HG03139 (cell line): Measurements from ENCODE around the gene FARS2.

Source experiments
- ATAC-seq: cut with Tn5 transposase; IDR thresholded peaks from one replicate; pipeline ENCODE4 v1.9.1; 2021; ENCODE audit not compliant: unreplicated experiment

The FARS2 gene

GRCh38 chr6:5746053-5746758 lies 484.9 kb downstream of the FARS2 start:
- ATAC-seq: no peak

GRCh38 chr6:5746759-5747130 lies 485.4 kb downstream of the FARS2 start:
- no peak for ATAC-seq

GRCh38 chr6:5747379-5747778 lies 486.1 kb downstream of the FARS2 start:
- no peak for ATAC-seq

- ATAC-seq: no peak
Observed at GRCh38 chr6:5749016-5749650, 487.8 kb downstream of the FARS2 start.

GRCh38 chr6:5749651-5750215 lies 488.4 kb downstream of the FARS2 start:
- no peak for ATAC-seq

GRCh38 chr6:5751525-5752390 lies 490.4 kb downstream of the FARS2 start:
- no peak for ATAC-seq

- ATAC-seq: no peak
Observed at GRCh38 chr6:5752391-5752680, 491.0 kb downstream of the FARS2 start.

- no peak for ATAC-seq
Observed at GRCh38 chr6:5753209-5753608, 491.9 kb downstream of the FARS2 start.

GRCh38 chr6:5754904-5755303 lies 493.6 kb downstream of the FARS2 start:
- ATAC-seq: no peak

GRCh38 chr6:5759571-5759970 lies 498.3 kb downstream of the FARS2 start:
- no peak for ATAC-seq

- no peak for ATAC-seq
Observed at GRCh38 chr6:5761370-5761769, 500.1 kb downstream of the FARS2 start.

- ATAC-seq: no peak
Observed at GRCh38 chr6:5762561-5762968, 501.3 kb downstream of the FARS2 start.

- no peak for ATAC-seq
Observed at GRCh38 chr6:5763407-5763806, 502.1 kb downstream of the FARS2 start.

- no peak for ATAC-seq
Observed at GRCh38 chr6:5763871-5764270, 502.6 kb downstream of the FARS2 start.

GRCh38 chr6:5764401-5764955 lies 503.2 kb downstream of the FARS2 start:
- ATAC-seq: no peak

GRCh38 chr6:5765141-5765760 lies 503.9 kb downstream of the FARS2 start:
- no peak for ATAC-seq

- ATAC-seq: no peak
Observed at GRCh38 chr6:5766260-5766659, 504.9 kb downstream of the FARS2 start.

- no peak for ATAC-seq
Observed at GRCh38 chr6:5767471-5767870, 506.2 kb downstream of the FARS2 start.

GRCh38 chr6:5771211-5771610 lies 509.9 kb downstream of the FARS2 start:
- ATAC-seq: no peak

GRCh38 chr6:5771759-5772390 lies 510.6 kb downstream of the FARS2 start:
- ATAC-seq: no peak
